GM03348 (cell line): ENCODE results near the gene MYO5A.

Source experiments
- DNase-seq: peaks from one replicate; pipeline ENCODE4 v3.0.0; 2012; ENCODE audit warnings: low spot score

The MYO5A gene

GRCh38 chr15:52329987-52330386 is 198.7 kb downstream of the MYO5A start:
- DNase-seq = no peak

- DNase-seq = no peak
Observed at GRCh38 chr15:52329150-52329549, 199.5 kb downstream of the MYO5A start.

GRCh38 chr15:52328680-52329079 is 200.0 kb downstream of the MYO5A start:
- no peak for DNase-seq

- peak; percentile 65 for DNase-seq
Observed at GRCh38 chr15:52326756-52327155, 201.9 kb downstream of the MYO5A start.

- no peak for DNase-seq
Observed at GRCh38 chr15:52324109-52324508, 204.6 kb downstream of the MYO5A start.

GRCh38 chr15:52318729-52319500 is 209.8 kb downstream of the MYO5A start:
- DNase-seq = no peak

- DNase-seq = no peak
Observed at GRCh38 chr15:52317688-52318087, 211.0 kb downstream of the MYO5A start.

- DNase-seq = no peak
Observed at GRCh38 chr15:52317022-52317421, 211.7 kb downstream of the MYO5A start.

- no peak for DNase-seq
Observed at GRCh38 chr15:52309154-52309548, 219.5 kb downstream of the MYO5A start.

- no peak for DNase-seq
Observed at GRCh38 chr15:52308446-52309153, 220.1 kb downstream of the MYO5A start.

- DNase-seq = no peak
Observed at GRCh38 chr15:52307847-52308246, 220.8 kb downstream of the MYO5A start.

GRCh38 chr15:52306270-52306669 is 222.4 kb downstream of the MYO5A start:
- no peak for DNase-seq

- no peak for DNase-seq
Observed at GRCh38 chr15:52303093-52303772, 225.4 kb downstream of the MYO5A start.

- DNase-seq = no peak
Observed at GRCh38 chr15:52301265-52301847, 227.3 kb downstream of the MYO5A start.

GRCh38 chr15:52295421-52296001 is 233.2 kb downstream of the MYO5A start, which contains the start of gene MYO5C:
Gene MYO5C (minus strand): TSS chr15:52295804. CDS start chr15:52295636, 168 bp downstream.
- DNase-seq = peak; percentile 26

- peak; percentile 23 for DNase-seq
Observed at GRCh38 chr15:52294881-52295420, 233.7 kb downstream of the MYO5A start.

GRCh38 chr15:52292780-52293392 is 235.8 kb downstream of the MYO5A start:
- no peak for DNase-seq

- no peak for DNase-seq
Observed at GRCh38 chr15:52291204-52291603, 237.5 kb downstream of the MYO5A start.

GRCh38 chr15:52290800-52291199 is 237.9 kb downstream of the MYO5A start:
- no peak for DNase-seq

GRCh38 chr15:52290329-52290728 is 238.4 kb downstream of the MYO5A start:
- no peak for DNase-seq

- peak; percentile 17 for DNase-seq
Observed at GRCh38 chr15:52289629-52290081, 239.0 kb downstream of the MYO5A start.
